ENCODE measurements around the gene UGT1A7.
"Not testable (repeated sequence)": the region's sequence is repeated elsewhere in the genome, so short reads cannot be mapped to it uniquely, and the experiment has no call there.

The UGT1A7 gene

DNA sequence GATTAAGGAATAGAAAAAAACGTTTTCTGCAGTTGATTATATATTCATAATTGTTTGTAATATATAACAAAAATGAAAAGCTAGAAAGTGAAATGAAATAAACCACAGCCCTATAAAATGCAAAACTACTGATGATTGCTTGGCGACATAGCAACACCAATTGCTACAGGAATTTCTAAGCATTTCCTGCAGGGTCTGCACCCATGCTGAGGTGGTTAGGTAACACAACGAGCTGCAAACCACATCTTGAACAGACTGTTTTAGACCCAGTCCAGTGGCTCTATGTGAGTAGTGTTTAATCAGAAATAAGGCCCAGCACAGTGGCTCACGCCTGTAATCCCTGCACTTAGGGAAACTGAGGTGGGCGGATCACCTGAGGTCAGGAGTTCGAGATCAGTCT is 27.2 kb upstream of the UGT1A7 start:
- H3K4me3 ChIP-seq (ENCODE audit: control insufficient read depth, low read depth, low read length) = no peak overlapping the region
- TF ChIP-seq, protein P1, sequence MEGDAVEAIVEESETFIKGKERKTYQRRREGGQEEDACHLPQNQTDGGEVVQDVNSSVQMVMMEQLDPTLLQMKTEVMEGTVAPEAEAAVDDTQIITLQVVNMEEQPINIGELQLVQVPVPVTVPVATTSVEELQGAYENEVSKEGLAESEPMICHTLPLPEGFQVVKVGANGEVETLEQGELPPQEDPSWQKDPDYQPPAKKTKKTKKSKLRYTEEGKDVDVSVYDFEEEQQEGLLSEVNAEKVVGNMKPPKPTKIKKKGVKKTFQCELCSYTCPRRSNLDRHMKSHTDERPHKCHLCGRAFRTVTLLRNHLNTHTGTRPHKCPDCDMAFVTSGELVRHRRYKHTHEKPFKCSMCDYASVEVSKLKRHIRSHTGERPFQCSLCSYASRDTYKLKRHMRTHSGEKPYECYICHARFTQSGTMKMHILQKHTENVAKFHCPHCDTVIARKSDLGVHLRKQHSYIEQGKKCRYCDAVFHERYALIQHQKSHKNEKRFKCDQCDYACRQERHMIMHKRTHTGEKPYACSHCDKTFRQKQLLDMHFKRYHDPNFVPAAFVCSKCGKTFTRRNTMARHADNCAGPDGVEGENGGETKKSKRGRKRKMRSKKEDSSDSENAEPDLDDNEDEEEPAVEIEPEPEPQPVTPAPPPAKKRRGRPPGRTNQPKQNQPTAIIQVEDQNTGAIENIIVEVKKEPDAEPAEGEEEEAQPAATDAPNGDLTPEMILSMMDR (conservative IDR thresholded peaks at IDR 0.05; ENCODE audit: control insufficient read depth, insufficient read depth, low read depth, low read length) = no peak
- DNase-seq (ENCODE audit: low read depth) = no peak

DNA sequence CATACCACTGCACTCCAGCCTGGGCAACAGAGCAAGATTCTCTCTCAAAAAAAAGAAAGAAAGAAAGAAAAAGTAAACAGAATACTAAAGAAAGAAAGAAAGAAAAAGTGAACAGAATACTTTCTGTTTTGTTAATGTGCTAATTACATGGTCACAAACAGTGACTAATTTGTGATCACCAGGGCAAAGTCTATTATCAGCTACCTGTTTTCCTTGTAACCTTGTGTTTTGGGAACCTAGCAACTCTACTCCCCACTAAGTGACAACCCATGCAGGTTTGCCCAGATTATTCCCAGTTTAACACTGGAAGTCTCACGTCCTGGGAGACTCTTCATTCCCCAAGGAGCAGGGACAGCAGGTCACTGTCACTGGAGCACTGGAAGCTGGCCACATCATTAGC is 26.7 kb upstream of the UGT1A7 start:
- H3K4me3 ChIP-seq (ENCODE audit: control insufficient read depth, low read depth, low read length) = no peak overlapping the region
- TF ChIP-seq, protein P1 (conservative IDR thresholded peaks at IDR 0.05; ENCODE audit: control insufficient read depth, insufficient read depth, low read depth, low read length) = no peak
- no peak for DNase-seq (ENCODE audit: low read depth)

DNA sequence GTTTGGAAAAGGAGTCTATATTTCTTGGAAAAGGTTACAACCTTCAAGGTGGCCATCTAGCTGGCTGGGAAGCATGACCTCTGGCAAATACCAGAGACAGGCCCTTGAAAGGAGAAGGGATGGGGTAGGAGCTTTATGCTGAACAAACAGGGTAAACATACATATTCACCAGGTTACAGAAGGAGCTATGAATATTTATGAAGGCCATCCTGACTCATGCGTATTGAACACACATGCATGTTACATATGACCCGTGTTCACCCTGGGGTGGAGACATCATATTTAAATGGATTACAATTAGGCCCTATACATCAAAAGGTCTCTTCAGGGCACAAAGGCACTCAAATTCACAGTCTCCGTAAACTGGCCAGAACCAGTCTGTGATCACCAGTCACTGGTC is 25.8 kb upstream of the UGT1A7 start:
- H3K4me3 ChIP-seq (ENCODE audit: control insufficient read depth, low read depth, low read length); DNase-seq (ENCODE audit: low read depth): not testable (repeated sequence)

DNA sequence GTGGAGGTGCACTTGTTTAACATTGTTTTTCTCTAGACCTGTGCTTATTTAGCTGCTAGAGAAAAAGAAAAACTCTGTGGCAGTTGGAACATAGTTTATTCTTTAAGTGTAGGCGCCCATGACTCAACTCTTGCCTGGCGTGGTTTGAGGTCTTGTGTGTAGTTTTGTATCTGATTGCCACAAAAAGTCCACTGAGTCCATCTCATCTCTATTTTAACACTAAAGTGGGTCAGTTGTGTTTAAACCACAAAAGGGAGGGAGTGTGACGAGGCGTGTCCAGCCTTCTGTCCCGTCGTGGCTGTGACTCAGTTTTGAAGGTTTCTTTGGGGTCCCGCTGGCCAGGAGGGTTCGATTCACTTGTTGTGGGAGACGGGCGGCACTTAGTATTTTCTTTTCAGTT is 25.3 kb upstream of the UGT1A7 start:
- H3K4me3 ChIP-seq (ENCODE audit: control insufficient read depth, low read depth, low read length) = no peak overlapping the region
- no peak for DNase-seq (ENCODE audit: low read depth)
- TF ChIP-seq, protein P1 (conservative IDR thresholded peaks at IDR 0.05; ENCODE audit: control insufficient read depth, insufficient read depth, low read depth, low read length) = no peak

DNA sequence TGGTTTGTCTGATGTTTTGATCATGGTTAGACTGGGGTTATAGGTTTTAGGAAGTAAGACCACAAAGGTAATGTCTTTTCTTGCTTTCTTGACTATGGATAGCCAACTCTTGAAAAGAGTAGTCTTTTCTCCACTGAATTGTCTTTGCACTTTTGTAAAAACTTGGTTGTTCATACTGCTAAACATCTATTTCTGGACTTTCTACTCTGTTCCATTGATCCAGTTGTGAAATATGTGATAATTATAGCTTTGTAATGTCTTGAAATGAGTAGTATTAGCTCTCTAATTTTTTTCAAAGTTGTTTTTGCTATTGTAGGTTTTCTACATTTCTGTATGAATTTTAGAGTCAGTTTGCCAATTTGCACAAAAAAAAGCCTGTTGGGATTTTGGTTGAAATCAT is 23.1 kb upstream of the UGT1A7 start:
- DNase-seq (ENCODE audit: low read depth) = no peak
- H3K4me3 ChIP-seq (ENCODE audit: control insufficient read depth, low read depth, low read length) = no peak overlapping the region
- TF ChIP-seq, protein P1 (conservative IDR thresholded peaks at IDR 0.05; ENCODE audit: control insufficient read depth, insufficient read depth, low read depth, low read length) = no peak

DNA sequence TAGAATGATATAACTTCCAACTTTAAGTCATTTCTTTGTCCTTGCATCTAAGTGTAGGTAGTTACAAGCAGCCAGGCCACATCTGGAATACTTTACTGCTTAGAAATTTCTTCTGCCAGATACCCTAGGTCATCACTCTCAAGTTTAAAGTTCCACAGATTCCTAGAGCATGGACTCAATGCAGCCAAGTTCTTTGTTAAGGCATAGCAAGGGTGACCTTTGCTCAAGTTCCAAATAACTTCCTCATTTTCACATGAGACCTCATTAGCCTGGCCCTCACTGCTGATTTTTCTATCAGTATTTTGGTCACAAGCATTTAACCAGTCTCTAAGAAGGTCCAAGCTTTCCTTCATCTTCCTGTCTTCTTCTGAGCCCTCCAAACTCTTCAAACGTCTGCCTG is 17.8 kb upstream of the UGT1A7 start:
- TF ChIP-seq, protein P1 (conservative IDR thresholded peaks at IDR 0.05; ENCODE audit: control insufficient read depth, insufficient read depth, low read depth, low read length) = no peak
- no peak overlapping the region for H3K4me3 ChIP-seq (ENCODE audit: control insufficient read depth, low read depth, low read length)
- DNase-seq (ENCODE audit: low read depth) = no peak

DNA sequence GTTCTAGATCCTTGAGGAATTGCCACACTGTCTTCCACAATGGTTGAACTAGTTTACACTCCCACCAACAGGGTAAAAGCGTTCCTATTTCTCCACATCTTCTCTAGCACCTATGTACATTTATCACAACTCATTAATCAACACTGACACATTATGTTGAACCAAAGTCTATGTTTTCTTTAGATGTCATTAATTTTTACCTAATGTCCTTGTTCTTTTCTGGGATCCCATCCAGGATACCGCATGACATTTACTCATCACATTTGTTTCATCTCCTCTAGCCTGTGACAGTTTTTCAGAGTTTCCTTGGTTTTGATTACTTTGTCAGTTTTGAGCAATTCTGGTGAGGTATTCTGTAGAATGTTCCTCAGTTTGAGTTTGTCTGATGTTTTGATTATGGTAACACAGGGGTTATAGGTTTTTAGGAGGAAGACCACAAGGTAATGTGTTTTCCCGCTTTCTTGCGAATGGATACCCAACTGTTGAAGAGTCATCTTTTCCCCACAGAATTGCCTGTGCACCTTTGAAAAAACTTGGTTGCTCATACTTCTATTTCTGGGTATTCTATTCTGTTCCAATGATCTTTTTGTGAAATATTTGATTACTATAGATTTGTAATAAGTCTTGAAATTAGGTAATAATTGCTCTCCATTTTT is 13.0 kb upstream of the UGT1A7 start:
- TF ChIP-seq, protein P1 (conservative IDR thresholded peaks at IDR 0.05; ENCODE audit: control insufficient read depth, insufficient read depth, low read depth, low read length) = no peak
- no peak for DNase-seq (ENCODE audit: low read depth)
- H3K4me3 ChIP-seq (ENCODE audit: control insufficient read depth, low read depth, low read length) = no peak overlapping the region
